GM18867 (cell line): ENCODE results near the gene AGER.

Experiments used
- ATAC-seq: cut with Tn5 transposase; IDR thresholded peaks from one replicate; pipeline ENCODE4 v1.9.1; 2021; ENCODE audit warnings: mild to moderate bottlenecking, moderate library complexity; ENCODE audit not compliant: unreplicated experiment

AGER gene

GRCh38 chr6:32173051-32173727 is 10.9 kb downstream of the AGER start:
- ATAC-seq = no peak

- no peak for ATAC-seq
These were observed 12.8 kb downstream of the AGER start for GRCh38 chr6:32171234-32171633.

GRCh38 chr6:32170294-32170693 is 13.8 kb downstream of the AGER start:
- no peak for ATAC-seq

DNA sequence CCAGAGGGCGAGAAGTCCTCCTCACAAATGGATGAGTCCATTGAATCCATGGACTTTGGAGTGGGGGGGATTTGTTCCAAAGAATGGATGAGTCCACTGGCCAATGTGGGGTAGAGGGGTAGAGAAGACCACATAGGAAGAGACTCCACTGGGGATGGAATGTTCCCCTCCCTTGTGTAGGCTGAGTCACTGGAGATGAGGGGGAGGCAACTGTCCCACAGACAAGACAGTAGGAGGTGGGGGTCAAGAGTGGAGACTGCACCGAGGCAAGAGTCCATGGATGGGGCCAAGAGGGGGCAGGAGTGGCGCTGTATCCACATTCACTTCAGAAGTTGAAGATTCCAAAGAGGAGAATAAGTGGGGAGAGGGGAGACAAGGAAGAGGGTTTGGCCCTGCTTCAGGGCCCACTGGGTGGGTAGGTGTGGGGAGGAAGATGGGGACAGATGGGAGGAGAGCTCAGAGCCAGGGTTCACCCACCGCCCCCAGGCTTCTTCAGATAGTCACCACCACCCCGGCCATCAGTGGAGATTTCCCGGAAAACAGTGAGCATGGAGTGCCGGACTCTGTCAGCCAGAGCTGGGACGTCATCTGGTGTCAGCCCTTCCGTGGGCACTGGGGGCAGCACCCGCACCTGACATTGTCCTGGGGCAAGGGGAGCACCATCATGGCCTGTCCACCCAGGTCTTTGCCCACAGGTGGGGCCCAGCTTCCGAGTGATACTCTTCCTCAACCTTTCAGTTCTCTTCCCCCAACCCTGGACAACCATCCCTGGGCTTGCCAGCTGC is 15.1 kb downstream of the AGER start:
- no peak for ATAC-seq

- ATAC-seq = no peak
These were observed 15.7 kb downstream of the AGER start for GRCh38 chr6:32168350-32168749.

GRCh38 chr6:32167761-32168262 is 16.2 kb downstream of the AGER start:
- no peak for ATAC-seq

DNA sequence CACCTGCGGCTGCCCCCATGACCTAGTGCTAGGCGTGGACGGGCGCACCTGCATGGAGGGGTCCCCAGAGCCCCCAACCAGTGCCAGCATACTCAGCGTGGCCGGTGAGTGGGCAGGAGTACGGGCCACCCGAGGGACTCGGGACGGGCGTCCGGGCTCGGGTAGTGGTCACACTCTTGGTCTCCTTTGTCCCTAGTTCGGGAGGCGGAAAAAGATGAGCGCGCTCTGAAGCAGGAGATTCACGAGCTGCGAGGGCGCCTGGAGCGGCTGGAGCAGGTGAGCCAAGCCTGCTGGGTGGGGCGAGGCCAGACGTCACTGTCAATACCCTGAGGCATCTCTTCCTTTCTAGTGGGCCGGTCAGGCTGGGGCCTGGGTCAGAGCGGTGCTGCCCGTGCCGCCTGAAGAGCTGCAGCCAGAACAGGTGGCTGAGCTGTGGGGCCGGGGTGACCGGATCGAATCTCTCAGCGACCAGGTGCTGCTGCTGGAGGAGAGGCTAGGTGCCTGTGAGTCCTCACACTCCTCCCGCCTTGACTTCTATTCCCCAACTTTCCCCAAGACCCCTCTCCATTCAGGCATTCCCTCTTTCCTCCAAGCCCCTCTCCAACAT is 16.8 kb downstream of the AGER start:
- ATAC-seq = no peak

- no peak for ATAC-seq
These were observed 17.5 kb downstream of the AGER start for GRCh38 chr6:32166411-32167061.

GRCh38 chr6:32164295-32164694 is 19.8 kb downstream of the AGER start, which contains the start of gene EGFL8:
EGFL8 (plus strand) TSS chr6:32164595; CDS start chr6:32166166, 1,571 bp downstream.
- ATAC-seq = no peak

- ATAC-seq = no peak
These were observed 20.3 kb downstream of the AGER start for GRCh38 chr6:32163559-32164258.

GRCh38 chr6:32158052-32158451 is 26.0 kb downstream of the AGER start:
- ATAC-seq = no peak

DNA sequence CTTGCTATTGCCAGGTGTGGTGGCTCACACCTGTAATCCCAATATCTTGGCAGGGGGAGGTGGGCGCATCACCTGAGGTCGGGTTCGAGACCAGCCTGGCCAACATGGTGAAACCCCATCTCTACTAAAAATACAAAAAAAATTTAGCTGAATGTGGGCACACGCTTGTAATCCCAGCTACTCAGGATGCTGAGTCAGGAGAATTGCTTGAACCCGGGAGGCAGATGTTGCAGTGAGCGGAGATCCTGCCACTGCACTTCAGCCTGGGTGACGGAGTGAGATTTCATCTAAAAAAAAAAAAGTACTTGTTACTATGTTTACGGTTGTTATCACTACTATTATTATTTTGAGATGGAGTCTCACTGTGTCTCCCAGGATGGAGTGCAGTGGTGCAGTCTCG is 27.2 kb downstream of the AGER start:
- ATAC-seq = no peak

GRCh38 chr6:32154514-32155161 is 29.4 kb downstream of the AGER start:
- peak; percentile 51 for ATAC-seq

GRCh38 chr6:32153564-32154513 is 30.2 kb downstream of the AGER start, which contains the start of gene PPT2:
PPT2 (plus strand) TSS chr6:32154141; CDS start chr6:32154595, 454 bp downstream.
- ATAC-seq = peak; percentile 20

GRCh38 chr6:32152769-32153563 is 31.1 kb downstream of the AGER start:
- no peak for ATAC-seq

- no peak for ATAC-seq
These were observed 31.9 kb downstream of the AGER start, which contains the start of gene PRRT1 for GRCh38 chr6:32151863-32152768. PRRT1 (minus strand) TSS chr6:32151939; CDS start chr6:32151827, 112 bp downstream.
